WTC11 (cell line): Measurements from ENCODE around the gene HPGD.

ENCODE experiments used
- ATF3 ChIP-seq: sonication (generic); formaldehyde crosslinking; conservative IDR thresholded peaks from 2 replicates; pipeline ENCODE4 v1.8.1; 2022; ENCODE audit warnings: mild to moderate bottlenecking, missing genetic modification reagents
- CREB1 ChIP-seq: sonication (generic); formaldehyde crosslinking; IDR thresholded peaks from 2 replicates; pipeline ENCODE4 v1.8.0; 2023; ENCODE audit warnings: mild to moderate bottlenecking, missing genetic modification reagents
- FOXJ3 ChIP-seq: sonication (generic); formaldehyde crosslinking; IDR thresholded peaks from 2 replicates; pipeline ENCODE4 v1.9.0; 2021; ENCODE audit warnings: missing genetic modification reagents, mild to moderate bottlenecking, borderline replicate concordance
- JUN ChIP-seq: sonication (generic); formaldehyde crosslinking; IDR thresholded peaks from 2 replicates; pipeline ENCODE4 v1.8.0; 2023; ENCODE audit warnings: mild to moderate bottlenecking, missing genetic modification reagents
- NFE2L1 ChIP-seq: sonication (generic); formaldehyde crosslinking; IDR thresholded peaks from 2 replicates; pipeline ENCODE4 v1.8.1; 2023; ENCODE audit warnings: missing genetic modification reagents
- NFYB ChIP-seq: sonication (generic); formaldehyde crosslinking; conservative IDR thresholded peaks from 2 replicates; pipeline ENCODE4 v1.8.0; 2022; ENCODE audit warnings: low read depth, missing genetic modification reagents
- NR2C2 ChIP-seq: sonication (generic); formaldehyde crosslinking; IDR thresholded peaks from 2 replicates; pipeline ENCODE4 v1.8.0; 2022; ENCODE audit warnings: mild to moderate bottlenecking, missing genetic modification reagents
- PRDM15 ChIP-seq: sonication (generic); formaldehyde crosslinking; IDR thresholded peaks from 2 replicates; pipeline ENCODE4 v1.8.0; 2022; ENCODE audit warnings: missing genetic modification reagents
- TP53 ChIP-seq: sonication (generic); formaldehyde crosslinking; IDR thresholded peaks from 2 replicates; pipeline ENCODE4 v1.8.1; 2023; ENCODE audit warnings: mild to moderate bottlenecking, missing genetic modification reagents
- TF ChIP-seq, protein P1 (sequence below): fragments of 200-600 bp; IDR thresholded peaks from 2 replicates; pipeline ENCODE4 v1.8.0; 2022; ENCODE audit warnings: antibody characterized with exemption
- TF ChIP-seq, protein P2 (sequence below): sonication (generic); formaldehyde crosslinking; IDR thresholded peaks from 2 replicates; pipeline ENCODE4 v1.8.0; 2022; ENCODE audit warnings: mild to moderate bottlenecking, missing genetic modification reagents

GRCh38 chr4:174564529-174564928 is 42.2 kb upstream of the HPGD start:
- TF ChIP-seq, protein P1, sequence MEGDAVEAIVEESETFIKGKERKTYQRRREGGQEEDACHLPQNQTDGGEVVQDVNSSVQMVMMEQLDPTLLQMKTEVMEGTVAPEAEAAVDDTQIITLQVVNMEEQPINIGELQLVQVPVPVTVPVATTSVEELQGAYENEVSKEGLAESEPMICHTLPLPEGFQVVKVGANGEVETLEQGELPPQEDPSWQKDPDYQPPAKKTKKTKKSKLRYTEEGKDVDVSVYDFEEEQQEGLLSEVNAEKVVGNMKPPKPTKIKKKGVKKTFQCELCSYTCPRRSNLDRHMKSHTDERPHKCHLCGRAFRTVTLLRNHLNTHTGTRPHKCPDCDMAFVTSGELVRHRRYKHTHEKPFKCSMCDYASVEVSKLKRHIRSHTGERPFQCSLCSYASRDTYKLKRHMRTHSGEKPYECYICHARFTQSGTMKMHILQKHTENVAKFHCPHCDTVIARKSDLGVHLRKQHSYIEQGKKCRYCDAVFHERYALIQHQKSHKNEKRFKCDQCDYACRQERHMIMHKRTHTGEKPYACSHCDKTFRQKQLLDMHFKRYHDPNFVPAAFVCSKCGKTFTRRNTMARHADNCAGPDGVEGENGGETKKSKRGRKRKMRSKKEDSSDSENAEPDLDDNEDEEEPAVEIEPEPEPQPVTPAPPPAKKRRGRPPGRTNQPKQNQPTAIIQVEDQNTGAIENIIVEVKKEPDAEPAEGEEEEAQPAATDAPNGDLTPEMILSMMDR, result no peak
- TF ChIP-seq JUN (CRISPR knock-in tag) (no peak), FOXJ3 (CRISPR knock-in tag) (no peak), NFYB (CRISPR knock-in tag) (no peak), TP53 (no peak), NFE2L1 (no peak), ATF3 (CRISPR knock-in tag) (no peak), CREB1 (CRISPR knock-in tag) (no peak), NR2C2 (CRISPR knock-in tag) (no peak), PRDM15 (no peak)
- TF ChIP-seq, protein P2, sequence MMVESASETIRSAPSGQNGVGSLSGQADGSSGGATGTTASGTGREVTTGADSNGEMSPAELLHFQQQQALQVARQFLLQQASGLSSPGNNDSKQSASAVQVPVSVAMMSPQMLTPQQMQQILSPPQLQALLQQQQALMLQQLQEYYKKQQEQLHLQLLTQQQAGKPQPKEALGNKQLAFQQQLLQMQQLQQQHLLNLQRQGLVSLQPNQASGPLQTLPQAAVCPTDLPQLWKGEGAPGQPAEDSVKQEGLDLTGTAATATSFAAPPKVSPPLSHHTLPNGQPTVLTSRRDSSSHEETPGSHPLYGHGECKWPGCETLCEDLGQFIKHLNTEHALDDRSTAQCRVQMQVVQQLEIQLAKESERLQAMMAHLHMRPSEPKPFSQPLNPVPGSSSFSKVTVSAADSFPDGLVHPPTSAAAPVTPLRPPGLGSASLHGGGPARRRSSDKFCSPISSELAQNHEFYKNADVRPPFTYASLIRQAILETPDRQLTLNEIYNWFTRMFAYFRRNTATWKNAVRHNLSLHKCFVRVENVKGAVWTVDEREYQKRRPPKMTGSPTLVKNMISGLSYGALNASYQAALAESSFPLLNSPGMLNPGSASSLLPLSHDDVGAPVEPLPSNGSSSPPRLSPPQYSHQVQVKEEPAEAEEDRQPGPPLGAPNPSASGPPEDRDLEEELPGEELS (CRISPR knock-in tag), result no peak
